GM12878 (cell line): ENCODE results near the gene GABRB3. TPM values are rescaled to one million over a fixed set of nuclear protein-coding genes. Genes with fewer than 3 reads are reported as not detected.

Experiments used
- ATAC-seq: fragments of 200-7000 bp; cut with Tn5 transposase; 3 replicates; pipeline ENCODE4 v1.9.1; 2020; ENCODE audit warnings: mild to moderate bottlenecking, moderate library complexity
- BruUV-seq: library from RNA; stranded (reverse); fragments of 400-500 nt; replicated peaks from 2 replicates; lab custom pipeline; 2021; lab: Mats Ljungman, UMichigan
- CTCF ChIA-PET: fragments of 300-600 bp; sonication (Branson Sonifier 250); formaldehyde crosslinking; extraction: SDS; loops from one replicate; lab custom pipeline; 2021; ENCODE audit warnings: inconsistent platforms; lab: Yijun Ruan, JAX
- POLR2A ChIA-PET: fragments of 350-600 bp; formaldehyde crosslinking; extraction: SDS; loops from one replicate; lab custom pipeline; 2021; ENCODE audit warnings: inconsistent platforms; lab: Charles Lee
- RAD21 ChIA-PET: fragments of 300-600 bp; sonication (Branson Sonifier 250); formaldehyde crosslinking; loops from one replicate; lab custom pipeline; 2023; ENCODE audit warnings: antibody characterized with exemption; ENCODE audit not compliant: unreplicated experiment; lab: Charles Lee
- SMC1A ChIA-PET: fragments of 300-600 bp; sonication (Branson Sonifier 250); formaldehyde crosslinking; loops from one replicate; lab custom pipeline; 2023; ENCODE audit not compliant: unreplicated experiment, uncharacterized antibody; lab: Charles Lee
- DNase-seq: peaks from one replicate; pipeline ENCODE4 v3.0.0-alpha.2; 2011; ENCODE audit warnings: low read depth, low spot score
- FAIRE-seq: peaks from 3 replicates; lab custom pipeline; 2011; peaks lifted over from hg19 to GRCh38; lab: Jason Lieb, UNC
- H2AFZ ChIP-seq: 2 replicates; pipeline ENCODE4 v1.6.0; 2011; ENCODE audit warnings: low read depth, low read length, control low read depth; ENCODE audit not compliant: control insufficient read depth
- H3K27ac ChIP-seq: 2 replicates; pipeline ENCODE4 v1.5.1; 2011; ENCODE audit warnings: control low read depth; ENCODE audit not compliant: control insufficient read depth, insufficient read depth
- H3K27me3 ChIP-seq, 2 experiments: replicated peaks in 1 of 2; 2 replicates each; pipeline versions ENCODE4 v1.6.0 to v1.6.1; 2011; ENCODE audit warnings: low read length in 1 of 2; ENCODE audit not compliant: control insufficient read depth in 2 of 2, insufficient read depth in 2 of 2
- H3K36me3 ChIP-seq, 2 experiments: 2 replicates each; pipeline ENCODE4 v1.5.1; 2011; ENCODE audit warnings: low read length in 1 of 2; ENCODE audit not compliant: control insufficient read depth in 2 of 2, insufficient read depth in 2 of 2
- H3K4me1 ChIP-seq: 2 replicates; pipeline ENCODE4 v1.6.1; 2011; ENCODE audit warnings: mild to moderate bottlenecking, low read length, moderate library complexity, mixed read lengths; ENCODE audit not compliant: control insufficient read depth, insufficient read depth
- H3K4me2 ChIP-seq: 2 replicates; pipeline ENCODE4 v1.6.0; 2011; ENCODE audit warnings: control low read depth; ENCODE audit not compliant: control insufficient read depth, insufficient read depth
- H3K4me3 ChIP-seq: fragments of 200-600 bp; sonication (generic); 2 replicates; pipeline ENCODE4 v1.5.1; 2016
- H3K79me2 ChIP-seq: 2 replicates; pipeline ENCODE4 v1.6.0; 2011; ENCODE audit warnings: low read length; ENCODE audit not compliant: control insufficient read depth, insufficient read depth
- H3K9ac ChIP-seq: 2 replicates; pipeline ENCODE4 v1.8.0; 2011; ENCODE audit warnings: low read length, control low read depth, mixed read lengths; ENCODE audit not compliant: control insufficient read depth, insufficient read depth
- H3K9me3 ChIP-seq: replicated peaks from 3 replicates; pipeline ENCODE4 v1.5.1; 2011; ENCODE audit warnings: mild to moderate bottlenecking, low read length; ENCODE audit not compliant: control insufficient read depth, insufficient read depth
- H4K20me1 ChIP-seq: 2 replicates; pipeline ENCODE4 v1.6.0; 2011; ENCODE audit not compliant: control insufficient read depth, insufficient read depth
- BCL11A ChIP-seq: IDR thresholded peaks from 2 replicates; pipeline ENCODE4 v1.6.1; 2011; ENCODE audit warnings: low read depth, low read length
- E4F1 ChIP-seq: fragments of 450-650 bp; IDR thresholded peaks from 2 replicates; pipeline ENCODE4 v1.6.1; 2018; ENCODE audit warnings: borderline replicate concordance, mild to moderate bottlenecking; ENCODE audit not compliant: partially characterized antibody
- HDGF ChIP-seq: fragments of 450-650 bp; IDR thresholded peaks from 2 replicates; pipeline ENCODE4 v1.6.1; 2016; ENCODE audit warnings: antibody characterized with exemption
- LARP7 ChIP-seq: fragments of 450-650 bp; IDR thresholded peaks from 2 replicates; pipeline ENCODE4 v1.6.1; 2017; ENCODE audit warnings: mild to moderate bottlenecking
- PML ChIP-seq: IDR thresholded peaks from 2 replicates; pipeline ENCODE4 v1.6.1; 2012; ENCODE audit warnings: low read length, inconsistent platforms
- RAD51 ChIP-seq: fragments of 450-650 bp; IDR thresholded peaks from 2 replicates; pipeline ENCODE4 v1.6.1; 2016; ENCODE audit warnings: moderate library complexity, mild to moderate bottlenecking, inconsistent platforms
- SKIL ChIP-seq: fragments of 450-650 bp; IDR thresholded peaks from 2 replicates; pipeline ENCODE4 v1.6.1; 2017; ENCODE audit warnings: mild to moderate bottlenecking, low read depth, inconsistent platforms; ENCODE audit not compliant: poor library complexity, severe bottlenecking
- SREBF1 ChIP-seq: IDR thresholded peaks from 2 replicates; pipeline ENCODE4 v1.6.1; 2012; ENCODE audit warnings: mild to moderate bottlenecking, low read length
- TCF3 ChIP-seq: IDR thresholded peaks from 2 replicates; pipeline ENCODE4 v1.6.1; 2012; ENCODE audit warnings: low read depth, mild to moderate bottlenecking, low read length, borderline replicate concordance; ENCODE audit not compliant: insufficient read depth
- YY1 ChIP-seq: IDR thresholded peaks from 2 replicates; pipeline ENCODE4 v1.6.1; 2011; ENCODE audit warnings: low read depth, mild to moderate bottlenecking, low read length
- ZNF24 ChIP-seq: fragments of 450-650 bp; IDR thresholded peaks from 2 replicates; pipeline ENCODE4 v1.6.1; 2017; ENCODE audit warnings: antibody characterized with exemption, mild to moderate bottlenecking
- ZNF384 ChIP-seq: IDR thresholded peaks from 2 replicates; pipeline ENCODE4 v1.6.1; 2012; ENCODE audit warnings: low read depth, mild to moderate bottlenecking, low read length, improper control_type of control experiment, borderline replicate concordance
- WGBS: methylation state at CpG from one replicate; pipeline ENCODE4 v1.1.6; 2016; ENCODE audit warnings: low lambda C conversion rate; ENCODE audit not compliant: insufficient replicate concordance, insufficient coverage; ENCODE audit errors: missing lambda C conversion rate; 5-methylcytosine and 5-hydroxymethylcytosine counted together
- in situ Hi-C: fragments of 300-500 bp; cut with MboI; formaldehyde crosslinking; loops from 9 replicates; pipeline ENCODE4 v1.14.3; 2018; ENCODE audit warnings: mixed read lengths
- intact Hi-C: fragments of 100-400 bp; cut with micrococcal nuclease; formaldehyde crosslinking; loops from one replicate; pipeline ENCODE4 v1.14.2; 2022; ENCODE audit not compliant: unreplicated experiment
- polyA plus RNA-seq, 11 experiments: library from polyadenylated mRNA; depleted of rRNA in 4 of 11; unstranded in 6 of 11; stranded (reverse) in 5 of 11; fragments of >200 nt; fragmentation: Nextera tagmentation in 4 of 11; fragmentation: Illumina TruSeq in 1 of 11; extraction: Ambion mirVana in 4 of 11; extraction: Trizol in 1 of 11; gene quantifications; 1 replicate in 1 of 11; 2 replicates in 10 of 11; pipeline versions ENCODE4 v1.2.1 to v1.2.3, GENCODE V29; 2011 to 2016; ENCODE audit warnings: inconsistent platforms in 2 of 11, missing spikeins in 2 of 11, low read depth in 1 of 11
- total RNA-seq, 4 experiments: library from RNA; depleted of rRNA in 3 of 4; stranded (reverse); fragments of >200 nt in 3 of 4; fragmentation: Illumina TruSeq in 1 of 4; extraction: Trizol in 1 of 4; gene quantifications; 2 replicates each; pipeline versions ENCODE4 v1.2.1 to v1.2.3, GENCODE V29; 2013 to 2021
- TF ChIP-seq, protein P1 (sequence below): fragments of 450-650 bp; IDR thresholded peaks from 2 replicates; pipeline ENCODE4 v1.6.1; 2017; ENCODE audit warnings: borderline replicate concordance

The GABRB3 gene
- total and polyA plus RNA-seq, 10 of the 15 experiments (the other 5 are each of a cell fraction or from before 2014, with no cell fraction given), result 0.05 to 0.08 (median 0.05) TPM; not detected in 7

- in situ Hi-C loops, result no loop called here
- Histone ChIP-seq H3K4me1 (no peaks in the 10 kb centered on the region), H3K9ac (no peak overlapping the region), H3K9me3 (no peaks in the 10 kb centered on the region), H3K36me3 (no peaks in the 10 kb centered on the region), H3K27ac (no peak overlapping the region), H3K4me3 (no peak overlapping the region), H3K79me2 (no peaks in the 10 kb centered on the region), H2AFZ (no peak overlapping the region), H4K20me1 (no peaks in the 10 kb centered on the region), H3K4me2 (no peak overlapping the region), H3K27me3 (no peaks in the 10 kb centered on the region)
- TF ChIP-seq, protein P1, sequence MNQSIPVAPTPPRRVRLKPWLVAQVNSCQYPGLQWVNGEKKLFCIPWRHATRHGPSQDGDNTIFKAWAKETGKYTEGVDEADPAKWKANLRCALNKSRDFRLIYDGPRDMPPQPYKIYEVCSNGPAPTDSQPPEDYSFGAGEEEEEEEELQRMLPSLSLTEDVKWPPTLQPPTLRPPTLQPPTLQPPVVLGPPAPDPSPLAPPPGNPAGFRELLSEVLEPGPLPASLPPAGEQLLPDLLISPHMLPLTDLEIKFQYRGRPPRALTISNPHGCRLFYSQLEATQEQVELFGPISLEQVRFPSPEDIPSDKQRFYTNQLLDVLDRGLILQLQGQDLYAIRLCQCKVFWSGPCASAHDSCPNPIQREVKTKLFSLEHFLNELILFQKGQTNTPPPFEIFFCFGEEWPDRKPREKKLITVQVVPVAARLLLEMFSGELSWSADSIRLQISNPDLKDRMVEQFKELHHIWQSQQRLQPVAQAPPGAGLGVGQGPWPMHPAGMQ, result no peak
- TF ChIP-seq LARP7 (no peak), YY1 (no peak), ZNF24 (no peak), TCF3 (no peak), HDGF (no peak), BCL11A (no peak), RAD51 (no peak), ZNF384 (no peak), SREBF1 (no peak), SKIL (no peak), PML (no peak), E4F1 (no peak)
- 33% methylated on average over 5 of the region's 5 CpGs for WGBS
- FAIRE-seq, result no peak
- DNase-seq, result no peak
- RAD21 ChIA-PET, result no interaction called here
- intact Hi-C loops, result no loop called here
- POLR2A ChIA-PET, result no interaction called here
- no peak for ATAC-seq
- SMC1A ChIA-PET, result no interaction called here
- CTCF ChIA-PET, result no interaction called here
- BruUV-seq, result no TSS peak
Observed at GRCh38 chr15:26571346-26571745, 201.5 kb downstream of the GABRB3 start.
